ENCODE results near the gene ASL.
"Not testable (repeated sequence)": the region's sequence is repeated elsewhere in the genome, so short reads cannot be mapped to it uniquely, and the experiment has no call there.

The ASL gene

DNA sequence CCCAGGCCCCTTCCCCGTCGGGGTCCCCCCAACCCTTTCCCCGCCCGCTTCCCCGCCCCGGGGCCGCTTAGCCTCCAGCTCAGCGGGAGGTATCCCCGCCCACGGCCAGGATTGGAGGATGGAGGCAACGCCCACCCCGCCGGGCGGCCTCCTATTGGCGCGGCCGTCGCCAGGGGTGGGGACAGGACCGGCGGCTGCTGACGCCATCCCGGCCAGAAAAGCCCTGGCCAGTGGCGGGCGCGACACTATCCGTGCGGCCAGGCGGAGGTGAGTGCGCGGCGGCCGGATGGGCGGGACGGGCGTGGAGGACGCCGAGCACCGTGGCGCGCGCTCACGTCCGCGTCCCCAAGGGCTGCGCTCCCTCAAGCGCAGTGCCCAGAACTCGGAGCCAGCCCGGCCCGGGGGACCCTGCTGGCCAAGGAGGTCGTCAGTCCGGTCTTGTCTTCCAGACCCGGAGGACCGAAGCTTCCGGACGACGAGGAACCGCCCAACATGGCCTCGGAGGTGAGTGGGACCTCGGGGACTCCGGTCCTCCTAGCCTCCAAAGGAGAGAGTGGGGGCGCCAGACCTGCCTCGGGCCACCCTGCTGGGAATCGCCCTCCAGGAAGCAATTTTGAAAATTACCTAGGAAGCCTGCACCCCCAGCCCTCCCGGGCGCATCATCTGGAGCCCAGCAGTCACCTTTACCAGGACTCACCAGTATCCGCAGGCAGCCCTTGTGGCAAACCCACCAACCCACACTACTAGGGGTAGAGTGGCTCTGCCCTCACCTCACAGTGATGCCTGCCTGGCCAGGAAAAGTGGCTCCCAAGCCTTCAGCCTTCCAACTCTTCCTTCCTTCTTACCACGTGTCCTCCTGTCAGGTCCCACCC, at the start of gene ASL:
ASL (plus strand) TSS at position 230 of the 872 bp plus-strand sequence; CDS start at position 493, 263 bp downstream.
- peak; percentile 81 for DNase-seq

- DNase-seq, result not testable (repeated sequence)
Measured at GRCh38 chr7:66028342-66028741, 47.3 kb upstream of the ASL start.

- no peak for DNase-seq
Measured at GRCh38 chr7:66033471-66034385, 41.9 kb upstream of the ASL start.

- not testable (repeated sequence) for DNase-seq
Measured at GRCh38 chr7:66034436-66035010, 41.1 kb upstream of the ASL start.

- no peak for DNase-seq
Measured at GRCh38 chr7:66036382-66036781, 39.2 kb upstream of the ASL start.

DNA sequence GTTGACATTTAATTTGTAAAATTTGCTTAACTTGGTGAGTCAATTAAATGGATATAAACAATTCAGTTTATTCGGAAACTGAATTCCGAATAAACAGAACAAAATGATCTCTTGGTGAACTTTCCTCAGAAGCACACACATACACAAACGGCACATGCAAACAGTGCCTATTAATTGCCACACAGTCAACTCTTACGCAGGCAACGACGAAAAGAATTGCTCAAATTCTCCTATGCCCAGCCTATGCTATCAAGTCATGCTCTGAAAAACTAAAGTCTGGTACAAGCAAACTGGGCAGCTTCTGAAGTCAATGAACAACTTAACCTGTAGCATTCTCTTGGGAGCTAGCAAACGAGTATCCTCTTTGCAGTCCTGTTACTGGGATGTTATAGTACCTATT, 38.8 kb upstream of the ASL start:
- DNase-seq, result no peak

- DNase-seq, result no peak
Measured at GRCh38 chr7:66039094-66039670, 36.4 kb upstream of the ASL start.

DNA sequence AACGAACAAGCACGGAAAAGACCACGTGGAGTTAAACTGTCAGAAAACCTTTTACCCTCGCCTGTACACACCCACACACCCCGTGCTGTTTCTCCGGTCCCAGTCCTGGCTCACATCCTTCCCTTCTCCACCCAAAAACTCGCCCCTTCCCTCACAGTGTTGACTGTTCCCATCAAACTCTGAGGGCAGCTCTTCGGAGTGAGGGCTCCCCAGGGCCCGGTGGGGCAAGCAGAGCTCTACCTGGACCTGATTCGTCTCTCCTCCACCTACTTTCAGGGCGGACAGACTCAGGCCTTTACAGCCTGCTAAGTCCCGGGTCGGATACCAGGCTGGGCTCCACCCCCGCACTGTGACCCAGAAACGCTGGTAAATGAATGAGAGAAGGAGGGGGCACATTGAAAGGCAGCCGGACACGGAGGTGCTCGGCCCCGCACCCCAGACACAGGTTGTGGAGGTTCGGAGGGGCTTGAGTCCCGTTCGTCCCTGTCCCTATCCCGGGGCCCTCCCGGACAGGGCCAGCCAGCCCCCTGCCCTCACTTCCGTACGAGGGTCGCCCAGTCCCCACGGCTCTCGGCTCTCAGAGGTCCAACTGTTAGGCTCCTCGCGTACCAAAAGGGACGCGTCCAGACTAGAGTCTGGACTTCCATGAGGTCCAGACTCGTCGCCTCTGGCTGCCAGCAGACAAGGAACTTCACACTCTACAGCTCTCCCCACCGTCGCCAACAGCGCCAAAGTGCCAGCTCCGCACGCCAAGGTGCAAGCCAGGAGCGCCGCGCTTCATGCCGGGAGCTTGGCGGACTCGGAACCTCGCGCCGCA, 31.7 kb upstream of the ASL start:
- peak; percentile 13 for DNase-seq

GRCh38 chr7:66044498-66044854, 31.1 kb upstream of the ASL start:
- not testable (repeated sequence) for DNase-seq

GRCh38 chr7:66047426-66047825, 28.2 kb upstream of the ASL start:
- DNase-seq, result no peak

GRCh38 chr7:66049886-66050285, 25.7 kb upstream of the ASL start:
- not testable (repeated sequence) for DNase-seq

DNA sequence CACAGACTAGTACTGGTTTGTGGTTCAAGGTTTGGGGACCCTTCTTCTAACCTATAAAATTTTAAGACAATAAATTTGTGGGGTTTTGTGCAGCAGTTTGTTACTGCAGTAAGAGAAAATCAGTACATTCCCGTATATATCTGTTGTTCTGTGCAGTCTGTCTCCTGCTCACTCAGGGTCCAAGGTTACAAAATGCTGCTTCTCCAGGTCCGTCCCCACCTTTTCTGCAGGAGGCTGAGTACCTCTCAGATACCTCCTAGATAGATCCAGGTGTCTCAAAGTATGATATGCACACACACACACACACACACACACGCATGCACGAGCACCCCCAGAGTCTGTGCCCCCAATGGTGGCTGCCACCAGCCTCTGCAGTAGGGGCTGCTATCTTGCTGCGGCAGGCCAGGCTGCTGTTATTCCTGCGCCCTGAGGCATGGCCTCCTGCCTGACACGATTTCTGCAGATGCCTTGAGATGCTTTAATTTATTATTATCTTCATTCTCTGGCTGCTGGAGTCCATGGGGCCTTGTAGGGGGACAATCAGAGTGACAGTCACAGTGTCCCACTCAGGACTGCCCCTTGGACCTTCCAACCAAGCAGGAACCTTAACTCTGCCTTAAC, 25.2 kb upstream of the ASL start:
- DNase-seq, result no peak

DNA sequence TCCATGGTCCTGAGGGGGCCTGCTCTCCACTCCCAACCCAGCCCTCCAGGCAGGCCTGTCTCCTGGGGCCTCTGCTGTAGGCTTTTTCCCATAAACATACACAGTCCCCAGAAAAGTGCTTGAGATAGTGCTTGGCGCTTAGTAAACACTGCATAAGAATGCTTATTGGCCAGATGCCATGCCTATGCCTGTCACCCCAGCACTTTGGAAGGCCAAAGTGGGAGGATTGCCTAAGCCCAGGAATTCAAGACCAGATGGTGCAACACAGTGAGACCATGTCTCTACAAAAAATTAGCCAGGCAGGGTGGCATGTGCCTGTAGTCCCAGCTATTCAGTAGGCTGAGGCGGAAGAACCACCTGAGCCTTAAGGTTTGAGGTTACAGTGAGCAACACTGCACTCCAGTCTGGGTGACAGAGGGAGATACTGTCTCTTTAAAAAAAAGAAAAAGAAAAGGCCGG, 24.6 kb upstream of the ASL start:
- DNase-seq, result no peak

GRCh38 chr7:66052447-66052846, 23.2 kb upstream of the ASL start:
- DNase-seq, result no peak

- DNase-seq, result no peak
Measured at GRCh38 chr7:66054063-66054462, 21.6 kb upstream of the ASL start.

GRCh38 chr7:66055321-66055956, 20.2 kb upstream of the ASL start:
- no peak for DNase-seq

GRCh38 chr7:66060796-66061195, 14.8 kb upstream of the ASL start:
- no peak for DNase-seq

DNA sequence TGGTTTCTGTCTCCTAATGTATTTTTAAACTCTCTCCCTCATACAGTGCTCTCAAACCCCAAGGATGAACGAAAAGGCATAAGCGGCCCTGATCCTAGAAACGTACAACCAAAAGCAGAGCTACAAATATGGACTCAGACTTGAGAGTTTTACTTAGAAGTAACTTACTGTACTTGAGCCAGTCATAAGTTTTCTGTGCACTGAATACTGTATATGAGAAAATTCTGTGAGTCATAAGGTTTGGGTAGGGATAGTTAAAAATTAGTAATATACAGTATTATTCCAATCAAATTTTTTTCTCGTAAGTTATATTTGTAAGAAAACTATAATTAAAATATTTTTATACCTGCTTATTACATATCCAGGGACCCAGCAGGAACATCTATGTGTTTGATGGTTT, 5.9 kb upstream of the ASL start:
- DNase-seq, result no peak

DNA sequence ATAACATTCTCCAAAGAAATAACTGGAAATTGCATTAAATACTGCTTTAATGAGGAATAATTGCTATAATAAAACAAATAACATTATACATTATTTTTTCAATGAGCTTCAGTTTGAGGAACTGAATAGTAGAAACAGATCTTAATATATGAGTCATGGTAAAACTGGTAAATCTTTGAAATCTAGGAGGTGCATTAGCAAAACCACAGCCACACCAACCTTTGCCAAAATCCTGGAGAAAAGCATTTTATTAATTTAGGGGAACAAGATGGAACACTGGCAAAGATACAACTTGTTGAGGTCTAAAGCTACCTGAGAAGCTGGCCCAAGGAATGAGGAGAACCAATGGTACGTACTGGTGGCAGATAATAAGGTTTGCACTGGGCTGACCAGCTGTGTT, 5.4 kb upstream of the ASL start:
- no peak for DNase-seq

DNA sequence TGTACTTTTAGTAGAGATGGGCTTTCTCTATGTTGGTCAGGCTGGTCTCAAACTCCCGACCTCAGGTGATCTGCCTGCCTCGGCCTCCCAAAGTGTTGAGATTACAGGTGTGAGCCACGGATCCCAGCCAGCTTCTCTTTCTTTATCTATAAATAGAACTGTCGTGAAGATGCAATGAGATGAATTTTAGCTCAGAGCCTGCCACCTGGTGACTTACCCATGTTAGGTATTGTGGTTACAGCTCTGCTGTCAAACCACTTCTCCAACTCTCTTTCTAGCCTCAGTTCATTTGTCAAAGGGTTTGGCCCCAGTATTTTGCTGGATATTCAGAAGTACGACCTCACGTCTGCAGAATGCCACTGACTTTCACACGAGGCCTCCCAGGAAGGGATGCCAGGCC, 3.4 kb upstream of the ASL start:
- not testable (repeated sequence) for DNase-seq

All from activated gamma-delta T cell treated with Interleukin-2 at 50 U/mL for 16 hours (primary cell).